Fibroblast of villous mesenchyme (primary cell): ENCODE measurements around the gene TBP. TPM values are rescaled to one million over a fixed set of nuclear protein-coding genes. Genes with fewer than 3 reads are reported as not detected.

Source experiments
- DNase-seq: peaks from one replicate; pipeline ENCODE4 v3.0.0-alpha.2; 2010; ENCODE audit warnings: low read depth
- H3K4me3 ChIP-seq: 2 replicates; pipeline ENCODE4 v1.5.1; 2011; ENCODE audit warnings: low read depth, mild to moderate bottlenecking, low read length
- total RNA-seq: library from RNA; depleted of rRNA; stranded (reverse); fragments of >200 nt; gene quantifications from 2 replicates; pipeline ENCODE4 v1.2.3, GENCODE V29; 2012
- TF ChIP-seq, protein P1 (sequence below): IDR thresholded peaks from 2 replicates; pipeline ENCODE4 v1.5.1; 2012; ENCODE audit warnings: low read depth, mild to moderate bottlenecking, low read length; ENCODE audit not compliant: insufficient read depth

Gene TBP
- total RNA-seq, 1 donor = 13.0 TPM

DNA sequence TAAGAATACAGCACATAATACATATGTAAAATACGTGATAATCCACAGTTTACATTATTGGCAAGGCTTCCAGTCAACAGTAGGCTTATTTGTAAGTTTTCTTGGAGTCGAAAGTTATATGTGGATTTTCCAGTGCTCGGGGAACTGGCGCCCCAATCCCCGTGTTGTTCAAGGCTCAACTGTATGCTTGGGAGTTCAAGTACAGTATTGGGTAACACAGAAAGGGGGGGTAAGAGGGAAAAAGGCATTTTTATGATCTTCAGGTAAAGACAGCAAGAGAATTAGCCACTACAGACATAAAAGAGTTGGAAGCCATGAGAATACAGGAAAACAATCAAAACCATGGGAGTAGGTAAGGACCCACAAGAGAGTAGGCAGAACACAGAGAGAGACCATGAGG is 17.5 kb upstream of the TBP start:
- TF ChIP-seq, protein P1, sequence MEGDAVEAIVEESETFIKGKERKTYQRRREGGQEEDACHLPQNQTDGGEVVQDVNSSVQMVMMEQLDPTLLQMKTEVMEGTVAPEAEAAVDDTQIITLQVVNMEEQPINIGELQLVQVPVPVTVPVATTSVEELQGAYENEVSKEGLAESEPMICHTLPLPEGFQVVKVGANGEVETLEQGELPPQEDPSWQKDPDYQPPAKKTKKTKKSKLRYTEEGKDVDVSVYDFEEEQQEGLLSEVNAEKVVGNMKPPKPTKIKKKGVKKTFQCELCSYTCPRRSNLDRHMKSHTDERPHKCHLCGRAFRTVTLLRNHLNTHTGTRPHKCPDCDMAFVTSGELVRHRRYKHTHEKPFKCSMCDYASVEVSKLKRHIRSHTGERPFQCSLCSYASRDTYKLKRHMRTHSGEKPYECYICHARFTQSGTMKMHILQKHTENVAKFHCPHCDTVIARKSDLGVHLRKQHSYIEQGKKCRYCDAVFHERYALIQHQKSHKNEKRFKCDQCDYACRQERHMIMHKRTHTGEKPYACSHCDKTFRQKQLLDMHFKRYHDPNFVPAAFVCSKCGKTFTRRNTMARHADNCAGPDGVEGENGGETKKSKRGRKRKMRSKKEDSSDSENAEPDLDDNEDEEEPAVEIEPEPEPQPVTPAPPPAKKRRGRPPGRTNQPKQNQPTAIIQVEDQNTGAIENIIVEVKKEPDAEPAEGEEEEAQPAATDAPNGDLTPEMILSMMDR = no peak
- H3K4me3 ChIP-seq = no peak overlapping the region
- DNase-seq = no peak

- no peak overlapping the region for H3K4me3 ChIP-seq
- TF ChIP-seq, protein P1 = no peak
- no peak for DNase-seq
Measured at GRCh38 chr6:170537329-170537728, 16.8 kb upstream of the TBP start.

DNA sequence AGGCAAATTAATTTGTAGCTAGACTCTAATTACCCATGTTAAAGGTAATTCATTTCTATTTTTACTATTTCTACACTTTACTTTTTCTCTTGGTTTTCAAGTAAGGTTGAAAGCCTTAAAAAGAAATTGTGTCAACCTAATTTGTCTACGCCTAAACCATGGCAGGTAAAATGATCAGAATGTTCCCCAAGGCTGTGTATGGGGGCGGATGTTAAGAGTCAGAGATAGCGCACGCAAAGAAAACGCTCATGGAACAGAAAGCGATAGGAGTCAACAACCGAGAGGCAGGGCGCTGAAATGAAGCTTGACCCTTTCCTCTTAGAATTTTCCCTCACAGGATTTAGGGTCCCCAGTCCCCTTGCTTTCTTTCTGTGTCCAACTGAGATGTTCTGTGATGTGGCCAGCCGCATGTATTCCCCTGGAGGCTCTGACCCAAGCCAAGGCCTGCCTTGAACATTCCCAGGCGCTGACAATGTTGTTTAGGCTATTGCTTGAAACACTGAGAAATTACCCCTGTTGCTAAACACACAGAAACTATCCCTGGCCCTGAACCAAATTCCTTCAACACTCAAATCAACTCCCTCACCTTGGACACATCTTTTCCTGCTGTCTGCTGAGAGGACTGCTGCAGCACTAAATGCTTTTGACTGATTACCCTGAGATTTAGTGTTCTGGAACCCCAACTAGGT is 12.0 kb upstream of the TBP start:
- TF ChIP-seq, protein P1 = no peak

GRCh38 chr6:170545405-170545804 is 8.8 kb upstream of the TBP start:
- TF ChIP-seq, protein P1 = no peak
- H3K4me3 ChIP-seq = no peak overlapping the region
- no peak for DNase-seq

More for the DNA sequence above, 12.0 kb upstream of the TBP start:
- peak; percentile 67 for DNase-seq
- H3K4me3 ChIP-seq = no peak overlapping the region

DNA sequence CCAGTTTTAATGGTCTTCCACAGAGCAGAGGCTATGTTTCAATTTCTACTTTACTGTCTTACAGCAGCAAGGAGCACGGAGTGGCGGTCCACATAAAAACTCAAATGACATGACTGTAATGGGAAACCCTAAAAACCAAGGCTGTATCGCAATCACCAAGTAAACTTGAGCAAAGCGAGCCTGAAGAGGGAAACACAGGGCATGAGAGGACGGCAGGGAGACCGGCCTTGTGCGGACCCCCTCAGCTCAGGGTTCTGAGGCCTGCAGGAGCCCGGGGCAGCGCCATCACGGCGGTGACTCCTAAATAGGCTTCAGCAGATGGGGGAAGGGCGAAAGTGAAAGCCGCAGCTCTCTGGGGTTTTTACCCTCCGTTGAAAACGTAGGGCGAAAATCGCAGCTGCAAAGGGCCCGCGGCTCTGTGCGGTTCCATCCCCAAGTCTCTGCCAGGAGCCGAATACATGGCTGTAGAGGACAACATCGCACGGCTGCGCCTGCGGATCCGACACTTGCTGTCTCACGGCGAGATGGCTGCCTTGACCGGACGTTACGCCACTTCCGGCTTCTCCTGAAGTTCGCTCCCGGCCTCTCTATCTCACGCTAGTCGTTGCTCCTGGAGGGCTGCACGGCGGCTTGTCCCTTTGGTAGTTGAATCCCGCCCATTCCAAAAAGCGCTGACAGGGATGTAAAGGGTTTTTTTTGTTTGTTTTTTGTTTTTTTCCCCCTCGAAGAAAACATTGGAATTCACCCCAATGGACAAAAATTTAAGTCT is 1.2 kb upstream of the TBP start, which contains the start of gene PSMB1:
Gene PSMB1, minus strand, starts transcription at position 543 of the 769 bp plus-strand sequence. Its CDS starts 65 bp downstream, at position 478.
- TF ChIP-seq, protein P1 = no peak
- DNase-seq = peak; percentile 96
- peak within 1 kb of the TSS; percentile 98 for H3K4me3 ChIP-seq

- peak; percentile 75 for DNase-seq
- TF ChIP-seq, protein P1 = no peak
- H3K4me3 ChIP-seq = peak overlapping the region; percentile 98
Measured at GRCh38 chr6:170553534-170554012, 596 bp upstream of the TBP start.
